Right lung (tissue), 5 donors: ENCODE data around the gene EN2. TPM values are rescaled to one million over a fixed set of nuclear protein-coding genes. Genes with fewer than 3 reads are reported as not detected.
"Not testable (repeated sequence)": the region's sequence is repeated elsewhere in the genome, so short reads cannot be mapped to it uniquely, and the experiment has no call there.

ENCODE experiments used
- DNase-seq, 2 donors: peaks; one replicate each; pipeline ENCODE4 v3.0.0-alpha.2; 2013
- polyA plus RNA-seq, 5 donors: library from polyadenylated mRNA; unstranded; fragments of 120-200 nt; gene quantifications; one replicate each; pipeline versions ENCODE4 v1.2.1 to v1.2.3, GENCODE V29; 2013; ENCODE audit warnings: inconsistent platforms in 1 of 5, low replicate concordance in 1 of 5; ENCODE audit not compliant: insufficient read length in 5 of 5, insufficient read depth in 1 of 5

EN2 gene
- polyA plus RNA-seq, 5 donors = not detected

DNA sequence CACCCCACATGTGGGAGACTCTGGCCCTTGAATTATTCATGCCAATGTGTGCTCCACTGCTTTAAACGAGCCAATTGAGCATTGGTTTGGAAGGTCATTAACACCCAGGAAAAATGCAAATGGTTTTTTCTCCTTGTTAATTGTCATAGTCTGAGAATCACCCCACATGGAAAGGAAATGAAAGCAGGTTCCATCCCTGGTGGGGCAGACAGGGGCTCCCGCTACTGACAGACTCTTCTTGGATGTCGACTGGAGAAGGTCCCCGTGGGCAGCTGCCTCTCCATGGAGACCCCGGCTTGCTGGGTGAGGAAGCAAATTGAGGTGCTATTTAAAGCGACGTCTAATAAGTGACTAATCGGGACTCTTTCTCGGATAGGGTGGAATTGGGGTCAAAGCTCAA is 32.0 kb upstream of the EN2 start:
- no peak for DNase-seq

DNA sequence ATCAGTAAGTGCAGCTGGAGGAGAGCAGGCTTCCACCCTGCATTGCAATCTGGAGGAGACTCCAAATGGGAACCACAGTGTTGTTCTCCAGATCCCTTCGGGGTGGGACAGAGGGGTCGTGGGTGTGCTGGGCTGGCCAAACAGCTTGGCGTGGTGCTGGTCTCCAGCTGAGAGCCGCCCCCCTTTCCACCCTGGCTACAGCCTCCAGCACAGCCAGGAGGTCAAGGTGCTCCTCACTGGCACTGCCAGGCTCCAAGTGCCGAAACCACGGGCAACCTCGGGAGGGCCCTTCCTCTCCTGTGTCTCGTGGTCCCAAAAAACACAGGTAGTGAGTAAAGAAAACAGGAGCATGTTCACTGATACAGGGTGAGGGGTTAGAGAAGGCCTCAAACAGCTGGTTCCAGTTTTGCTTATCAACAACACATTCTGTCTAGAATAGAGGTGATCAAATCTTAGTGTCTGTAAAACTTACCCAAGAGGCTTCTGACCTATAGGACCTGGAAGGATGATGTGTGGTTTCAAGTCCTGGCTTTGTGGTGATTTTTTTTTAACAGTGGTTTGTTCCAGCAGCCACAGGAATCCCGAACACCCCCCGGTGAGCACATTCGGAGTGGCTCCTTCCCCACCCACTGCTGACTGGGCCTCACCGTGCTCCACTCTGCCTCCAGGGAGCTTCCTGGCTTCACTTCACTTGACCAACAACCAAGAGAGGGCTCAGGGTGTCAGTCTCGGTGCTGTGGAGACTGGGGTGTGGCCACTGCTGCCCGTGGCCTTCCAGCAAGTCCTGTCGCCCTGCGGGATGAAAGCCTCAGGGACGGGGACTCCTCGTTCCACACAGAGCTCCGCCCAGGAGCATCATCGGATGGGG is 31.2 kb upstream of the EN2 start:
- DNase-seq = no peak

DNA sequence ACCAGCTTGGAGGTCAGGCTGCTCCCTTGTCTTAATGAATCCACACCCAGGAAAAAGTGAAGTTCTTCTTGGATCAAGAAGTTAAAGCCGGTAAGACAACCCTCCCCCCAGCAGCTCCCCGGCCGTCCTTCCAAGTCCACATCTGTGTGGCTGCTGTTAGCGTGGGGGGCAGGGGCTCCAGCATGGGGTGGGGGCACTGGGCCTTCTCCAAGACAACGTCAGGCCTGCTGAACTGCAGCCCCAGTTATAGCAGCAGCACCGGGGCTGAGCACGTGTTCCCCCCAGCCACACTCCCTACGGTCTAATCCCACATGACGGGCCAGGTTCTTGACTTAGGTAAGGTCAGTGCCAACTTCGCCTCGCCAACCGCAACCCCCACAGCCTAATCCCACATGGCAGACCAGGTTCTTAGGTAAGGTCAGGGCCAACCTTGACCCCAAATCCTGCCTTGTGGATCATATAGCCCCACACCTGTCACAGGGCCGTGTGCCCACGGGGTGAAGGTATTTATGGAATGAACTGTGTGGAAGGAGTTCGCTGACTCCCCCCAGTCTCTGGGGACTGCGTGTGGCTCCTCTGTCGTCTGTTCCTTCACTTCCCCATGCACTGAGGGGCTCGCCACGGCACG is 30.4 kb upstream of the EN2 start:
- DNase-seq = no peak

DNA sequence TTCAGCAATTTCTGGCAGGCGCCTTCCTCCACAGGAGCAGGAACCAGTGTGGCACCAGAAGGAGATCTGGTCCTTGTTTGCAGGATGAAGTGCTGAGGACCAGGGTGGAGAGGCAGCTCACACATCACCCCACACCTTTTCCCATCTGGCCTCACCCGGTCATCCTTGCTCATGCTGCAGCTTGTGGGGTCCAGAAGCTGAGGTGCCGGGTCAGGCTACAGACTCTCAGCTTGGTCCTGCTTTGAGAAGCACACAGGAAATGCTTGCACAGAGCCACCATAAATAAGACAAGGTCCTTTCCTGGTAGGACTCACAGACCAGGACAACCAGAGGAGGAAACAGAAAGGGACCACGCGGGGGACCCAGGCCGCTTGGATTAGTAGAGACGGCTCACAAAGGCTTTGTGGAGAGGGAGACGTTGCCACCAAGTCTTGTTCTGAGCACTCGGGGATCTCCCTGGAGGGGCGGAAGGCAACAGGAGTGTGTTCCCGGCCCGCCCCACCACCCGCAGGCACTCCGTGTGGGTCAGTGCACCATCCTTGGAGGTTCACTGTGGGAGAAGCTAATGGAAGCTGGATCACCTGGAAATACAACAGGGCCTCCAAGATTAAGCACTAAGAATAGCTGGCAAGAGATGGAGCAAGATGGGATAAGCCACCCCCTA is 29.6 kb upstream of the EN2 start:
- no peak for DNase-seq

DNA sequence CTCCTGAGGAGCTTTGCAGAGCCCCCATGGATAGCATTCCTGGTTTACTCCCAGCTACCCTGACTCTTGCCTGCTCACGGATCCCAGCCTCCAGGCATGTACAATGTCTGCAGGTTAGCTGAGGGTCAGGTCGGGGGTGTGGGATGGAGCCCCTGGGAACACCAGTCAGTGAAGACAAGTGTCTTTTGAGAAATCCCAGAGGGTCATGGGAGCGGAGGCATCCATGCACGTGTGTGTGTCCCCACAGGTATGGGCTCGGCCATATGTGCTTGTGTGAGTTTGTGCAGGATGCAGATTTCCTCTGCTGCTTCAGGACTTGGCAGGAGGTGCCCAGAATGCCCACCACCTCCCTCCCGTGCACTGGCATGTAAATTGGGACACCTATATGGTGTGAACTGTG is 28.3 kb upstream of the EN2 start:
- DNase-seq = no peak

DNA sequence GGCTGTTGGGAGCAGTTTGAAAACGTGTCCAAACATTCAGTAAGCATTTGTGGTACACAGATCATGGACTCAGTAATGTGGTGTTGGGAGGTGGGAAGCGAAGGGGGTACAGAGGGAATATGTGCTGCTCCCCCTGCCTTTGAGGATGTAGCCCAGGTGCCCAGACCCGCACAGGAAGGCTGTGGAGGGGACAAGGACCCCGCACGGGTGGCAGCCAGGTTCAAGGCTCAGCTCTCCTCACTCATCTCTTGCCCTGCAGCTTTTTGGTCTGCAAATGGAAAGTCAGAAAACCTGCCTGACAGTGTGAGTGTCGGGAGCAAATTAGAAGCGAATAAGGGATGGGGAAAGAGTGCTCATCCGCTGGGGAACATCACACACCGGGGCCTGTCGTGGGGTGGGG is 27.3 kb upstream of the EN2 start:
- no peak for DNase-seq

DNA sequence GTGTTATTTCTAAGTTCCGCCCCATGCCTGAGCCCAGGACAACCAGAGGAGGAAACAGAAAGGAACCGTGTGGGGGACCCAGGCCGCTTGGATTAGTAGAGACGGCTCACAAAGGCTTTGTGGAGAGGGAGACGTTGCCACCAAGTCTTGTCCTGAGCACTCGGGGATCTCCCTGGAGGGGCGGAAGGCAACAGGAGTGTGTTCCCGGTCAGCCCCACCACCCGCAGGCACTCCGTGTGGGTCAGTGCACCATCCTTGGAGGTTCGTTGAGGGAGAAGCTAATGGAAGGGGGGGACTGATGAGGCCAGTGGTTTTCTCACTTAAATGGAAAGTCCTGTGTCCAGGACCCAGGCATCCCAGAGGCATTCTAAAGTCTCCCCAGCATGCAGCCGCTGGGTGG is 26.7 kb upstream of the EN2 start:
- no peak for DNase-seq

DNA sequence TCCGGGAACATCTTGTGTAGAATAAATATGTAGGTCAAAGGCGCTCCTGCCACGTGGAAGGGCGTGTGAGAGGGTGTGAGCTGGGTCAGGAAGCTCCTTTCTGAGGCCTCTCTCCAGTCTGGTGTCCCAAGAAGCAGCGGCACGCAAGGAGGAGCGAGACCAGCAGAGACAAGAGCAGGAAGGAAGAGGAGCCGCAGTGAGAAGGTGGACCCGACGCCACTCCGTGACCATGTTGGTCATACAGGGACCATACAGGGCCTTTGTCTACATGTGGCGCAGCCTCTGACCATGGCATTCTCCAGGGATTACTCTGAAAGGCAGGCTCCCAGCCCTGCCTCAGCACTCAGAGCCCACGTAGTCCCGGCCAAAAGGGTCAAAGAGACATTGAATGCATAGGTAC is 26.2 kb upstream of the EN2 start:
- no peak for DNase-seq

DNA sequence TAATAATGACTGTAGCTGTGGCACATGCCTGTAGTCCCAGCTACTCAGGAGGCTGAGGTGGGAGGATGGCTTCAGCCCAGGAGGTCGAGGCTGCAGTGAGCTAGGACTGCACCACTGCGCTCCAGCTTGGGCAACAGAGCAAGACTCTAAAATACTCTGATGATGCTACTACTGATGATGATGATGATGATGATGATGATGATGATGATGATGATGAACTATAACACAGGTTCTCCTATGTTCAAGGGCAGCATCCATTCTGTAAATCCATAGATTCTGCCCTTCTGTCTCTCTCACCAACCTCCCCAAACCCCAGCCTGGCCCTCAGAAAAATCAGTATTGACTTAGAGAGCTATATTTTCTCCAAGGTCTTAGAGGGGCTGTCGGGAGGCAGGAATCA is 22.8 kb upstream of the EN2 start:
- no peak for DNase-seq

DNA sequence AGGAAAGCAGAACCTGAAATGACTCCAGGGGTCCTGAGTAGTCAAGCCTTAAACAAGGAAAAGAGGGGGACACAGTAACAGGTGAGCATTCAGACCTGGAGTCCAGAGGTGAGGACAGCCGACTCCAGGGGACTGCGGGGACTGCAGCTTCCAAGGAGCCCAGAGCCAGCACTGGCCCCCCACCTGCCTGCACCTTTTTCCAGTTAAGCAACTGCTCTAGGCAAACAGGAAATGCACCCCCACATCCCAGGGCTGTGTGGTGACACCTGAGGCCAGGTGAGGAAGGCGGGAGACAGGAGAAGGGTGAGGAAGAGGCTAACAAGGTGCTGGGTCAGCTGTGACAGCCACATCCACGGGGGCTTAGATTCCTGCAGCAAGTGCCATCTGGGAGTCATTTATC is 20.1 kb upstream of the EN2 start:
- no peak for DNase-seq

DNA sequence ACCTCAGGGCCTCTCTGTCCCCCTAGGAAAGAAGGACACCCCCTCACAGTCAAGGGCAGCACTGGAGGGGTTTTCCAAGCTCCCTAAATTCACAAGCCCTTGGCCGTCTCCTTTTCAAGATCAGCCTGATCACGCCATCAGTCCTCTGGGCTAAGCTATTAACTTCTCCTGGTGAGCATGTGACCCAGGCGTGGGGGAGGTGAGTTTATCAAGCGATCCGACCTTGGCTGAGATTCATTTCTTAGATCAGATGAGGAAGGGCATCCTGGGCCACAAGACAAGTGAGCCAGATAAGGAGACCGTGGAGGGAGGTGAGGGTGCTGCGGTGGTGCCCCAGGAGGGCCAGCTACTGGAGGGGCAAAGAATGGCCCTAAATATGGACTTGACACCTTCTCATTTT is 19.2 kb upstream of the EN2 start:
- DNase-seq = no peak

DNA sequence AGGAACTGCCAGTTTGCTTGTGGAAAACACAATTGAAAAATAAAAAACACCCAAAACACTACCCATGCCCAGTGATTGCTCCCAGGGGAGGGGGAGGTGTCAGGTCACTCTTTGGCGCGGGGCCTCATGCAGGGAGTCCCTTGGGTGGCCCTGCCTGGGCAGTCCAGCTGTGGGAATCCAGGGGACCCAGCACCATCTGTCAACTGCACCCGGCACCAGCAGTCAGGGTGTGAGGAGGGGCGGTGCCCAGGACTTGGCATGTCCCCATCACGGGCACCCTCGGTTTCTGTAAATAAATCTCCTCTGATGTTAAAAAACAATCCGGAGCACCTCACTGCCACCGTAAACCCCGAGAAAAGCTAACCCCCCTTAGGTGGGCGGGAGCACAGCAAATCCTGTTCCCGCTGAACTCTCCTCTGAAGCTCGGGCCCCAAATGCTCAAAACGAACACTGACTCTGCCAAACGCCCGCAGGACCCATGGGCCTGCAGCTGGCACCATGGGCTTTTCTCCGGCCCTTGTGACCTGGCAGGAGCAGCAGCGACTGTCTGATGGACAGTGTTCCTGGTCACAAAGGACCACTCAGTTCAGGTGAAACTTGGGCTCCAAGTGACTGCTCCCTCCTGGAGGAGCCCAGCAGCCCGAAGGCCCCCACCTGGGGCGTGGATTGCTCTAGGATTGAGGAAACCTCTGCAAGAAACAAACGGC is 18.5 kb upstream of the EN2 start:
- DNase-seq = no peak

DNA sequence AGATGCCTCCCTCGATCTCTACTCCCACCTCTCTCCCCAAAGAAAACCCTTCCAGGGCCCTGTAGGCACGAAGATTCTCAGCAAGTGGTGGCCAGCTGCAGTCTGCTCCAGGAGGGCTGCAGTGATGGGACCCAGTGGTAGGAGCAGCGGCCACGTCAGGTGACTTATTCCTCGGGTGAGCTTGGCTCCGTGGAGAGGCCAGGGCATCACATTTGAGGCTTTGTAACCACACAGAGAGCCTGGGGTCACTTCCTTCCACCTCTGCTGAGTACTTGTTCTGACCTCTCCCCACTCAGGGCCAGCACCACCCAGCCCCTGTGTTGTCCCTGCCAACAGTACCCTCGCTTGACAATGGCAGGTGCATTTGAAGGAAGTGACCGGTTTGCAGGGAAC is 17.9 kb upstream of the EN2 start:
- DNase-seq = no peak

DNA sequence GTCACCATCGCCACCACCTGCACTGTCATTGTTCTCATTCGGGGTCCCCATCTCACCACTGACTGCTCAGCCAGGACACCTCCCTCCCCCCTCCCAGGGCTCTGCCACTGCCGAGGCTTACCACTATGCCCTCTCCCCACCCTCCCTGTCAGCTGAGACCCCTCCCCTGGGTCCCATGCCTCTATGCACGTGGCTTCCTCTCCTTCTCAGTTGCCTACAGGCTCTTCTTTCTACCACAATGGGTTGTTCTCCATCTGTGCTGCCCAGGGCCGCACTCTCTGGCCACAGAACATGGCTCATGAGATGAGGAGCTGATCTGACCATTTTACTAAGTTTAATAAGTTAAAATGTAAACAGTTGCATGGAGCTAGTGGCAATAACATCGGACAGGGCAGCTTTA is 16.1 kb upstream of the EN2 start:
- no peak for DNase-seq

DNA sequence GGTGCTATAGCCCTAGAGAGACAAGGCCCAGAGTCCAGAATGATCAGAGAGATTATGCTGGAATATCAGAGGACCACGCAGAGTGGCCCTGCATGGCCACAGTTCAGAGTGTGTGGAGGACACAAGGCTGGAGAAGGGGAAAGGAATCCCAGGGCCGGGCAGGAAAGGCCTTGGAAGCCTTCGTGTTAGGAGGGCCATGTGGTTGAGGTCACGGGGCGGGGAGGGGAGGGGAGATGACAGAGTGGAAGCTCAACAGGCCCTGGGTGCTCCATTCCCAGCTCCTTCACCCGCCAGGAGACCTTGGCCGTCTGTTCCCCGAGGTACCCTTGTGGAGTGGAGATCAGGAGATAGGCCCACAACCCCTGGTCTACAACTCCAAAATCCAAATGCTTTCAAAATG is 13.2 kb upstream of the EN2 start:
- DNase-seq = no peak

DNA sequence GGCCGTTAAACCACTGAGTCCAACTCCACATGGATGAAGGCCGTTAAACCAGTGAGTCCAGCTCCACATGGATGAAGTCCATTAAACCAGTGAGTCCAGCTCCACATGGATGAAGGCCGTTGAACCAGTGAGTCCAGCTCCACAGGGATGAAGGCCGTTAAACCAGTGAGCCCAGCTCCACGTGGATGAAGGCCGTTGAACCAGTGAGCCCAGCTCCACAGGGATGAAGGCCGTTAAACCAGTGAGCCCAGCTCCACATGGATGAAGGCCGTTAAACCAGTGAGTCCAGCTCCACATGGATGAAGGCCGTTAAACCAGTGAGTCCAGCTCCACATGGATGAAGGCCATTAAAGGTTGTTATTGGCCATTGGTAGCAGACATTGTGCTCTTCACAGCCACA is 12.3 kb upstream of the EN2 start:
- not testable (repeated sequence) for DNase-seq

DNA sequence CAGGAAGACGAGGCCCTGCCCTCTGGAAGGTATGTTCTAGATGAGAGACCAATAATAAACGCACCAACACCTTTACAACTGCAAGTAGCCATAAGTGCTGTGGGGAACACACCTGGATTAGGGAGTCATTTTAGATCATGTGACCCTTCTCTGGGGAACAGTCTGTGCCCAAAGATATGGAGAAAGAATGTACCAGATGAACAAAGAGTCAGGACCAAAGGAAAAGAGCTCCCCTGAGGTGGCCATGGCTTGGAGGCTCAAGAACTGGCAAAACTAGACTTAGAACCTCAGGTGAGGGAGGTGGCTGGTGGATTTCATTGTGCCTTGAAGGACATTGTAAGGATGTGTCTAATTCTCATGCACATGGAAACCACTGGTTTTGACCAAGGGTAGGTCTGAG is 10.3 kb upstream of the EN2 start:
- DNase-seq = no peak

DNA sequence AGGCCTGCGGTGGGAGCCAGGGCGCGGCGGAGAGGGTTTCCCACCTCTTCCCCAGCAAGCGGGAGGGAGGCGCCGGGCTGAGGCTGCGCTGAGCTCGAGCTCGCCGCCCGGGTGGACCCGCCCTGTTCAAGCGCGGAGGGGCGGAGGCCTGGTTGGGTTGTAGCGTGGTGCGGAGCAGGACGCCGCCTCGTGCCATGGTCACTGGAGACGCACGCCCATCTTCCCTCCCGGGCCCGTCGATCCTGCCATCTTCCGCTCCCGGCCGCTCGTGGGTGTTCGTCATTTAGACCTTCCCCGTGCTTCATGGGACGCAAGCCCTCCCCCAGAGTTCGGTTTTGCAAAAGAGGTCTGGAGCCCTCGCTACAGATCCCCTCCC is 9.3 kb upstream of the EN2 start:
- DNase-seq = no peak

DNA sequence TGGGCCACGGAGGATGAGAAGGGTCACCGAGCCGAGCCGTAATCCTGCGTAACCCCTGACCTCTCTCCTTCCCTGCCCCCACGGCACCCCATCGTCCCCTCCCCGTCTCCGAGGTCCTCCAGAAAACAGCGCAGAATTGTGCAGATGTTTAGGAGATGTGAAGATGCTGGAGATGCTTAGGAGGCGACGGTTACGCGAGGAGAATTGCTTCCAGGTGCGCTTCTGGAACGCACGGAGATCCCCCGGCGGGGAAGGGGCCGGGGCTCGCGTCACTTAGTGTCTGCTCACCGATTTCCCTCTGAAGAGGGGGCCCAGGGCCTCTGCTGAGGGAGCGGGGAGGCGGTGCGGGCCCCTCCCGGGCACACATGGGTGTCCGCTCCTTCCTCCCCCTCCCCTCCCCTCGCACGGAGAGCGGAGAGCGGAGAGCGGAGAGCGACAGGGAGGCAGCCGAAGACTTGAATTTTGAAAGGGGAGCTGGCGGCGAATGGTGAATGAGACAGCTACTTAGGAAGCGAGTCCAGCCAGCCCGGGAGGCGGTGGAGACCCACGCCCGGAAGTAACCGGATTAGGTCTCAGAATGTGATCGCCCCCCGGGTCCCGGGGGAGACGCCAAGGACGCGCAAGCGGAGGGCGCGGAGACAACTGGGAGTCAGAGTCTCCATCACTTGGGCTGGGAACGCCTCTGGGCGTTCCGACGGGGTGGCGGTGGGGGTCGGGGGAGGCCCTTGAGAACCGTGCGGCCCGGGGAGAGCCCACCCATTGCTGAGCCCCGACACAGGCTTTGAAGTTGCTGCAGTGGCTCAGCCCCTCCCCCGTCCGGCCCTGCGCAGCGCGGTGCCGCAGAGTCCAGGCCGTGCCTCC is 8.7 kb upstream of the EN2 start:
- DNase-seq = no peak

DNA sequence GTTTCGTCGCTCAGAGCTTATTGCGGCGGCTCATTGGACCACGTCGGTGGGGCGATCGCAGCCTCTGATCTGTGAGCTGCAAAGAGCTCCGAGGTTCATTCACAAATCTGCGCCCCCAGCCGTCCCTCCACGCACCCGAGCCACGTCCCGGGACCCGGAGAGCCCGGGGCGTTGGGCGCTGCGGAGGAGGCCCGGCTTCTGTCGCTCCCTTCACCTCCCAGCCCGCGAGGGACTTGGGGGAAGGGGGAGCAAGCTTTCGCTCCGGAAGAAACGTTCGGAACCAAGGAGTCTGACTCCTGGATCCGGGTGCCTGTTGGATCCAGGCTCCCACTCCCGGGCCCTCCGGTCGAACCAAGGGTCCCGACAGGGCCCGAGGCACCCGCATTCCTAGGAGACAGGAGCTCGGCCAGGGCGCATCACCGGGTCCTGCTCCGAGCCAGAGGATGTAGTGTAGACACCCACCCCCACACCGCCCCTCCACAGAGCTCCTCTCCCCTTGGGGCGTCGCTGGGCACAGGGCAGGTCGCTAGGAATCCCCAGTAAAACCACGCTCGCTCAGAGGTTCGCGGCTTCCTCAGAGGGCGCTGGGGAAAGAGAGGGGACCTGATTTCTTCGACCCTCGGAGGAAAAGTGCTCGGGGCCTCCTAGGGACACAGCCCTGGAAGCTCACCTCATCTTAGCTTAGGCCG is 7.9 kb upstream of the EN2 start:
- DNase-seq = no peak

DNA sequence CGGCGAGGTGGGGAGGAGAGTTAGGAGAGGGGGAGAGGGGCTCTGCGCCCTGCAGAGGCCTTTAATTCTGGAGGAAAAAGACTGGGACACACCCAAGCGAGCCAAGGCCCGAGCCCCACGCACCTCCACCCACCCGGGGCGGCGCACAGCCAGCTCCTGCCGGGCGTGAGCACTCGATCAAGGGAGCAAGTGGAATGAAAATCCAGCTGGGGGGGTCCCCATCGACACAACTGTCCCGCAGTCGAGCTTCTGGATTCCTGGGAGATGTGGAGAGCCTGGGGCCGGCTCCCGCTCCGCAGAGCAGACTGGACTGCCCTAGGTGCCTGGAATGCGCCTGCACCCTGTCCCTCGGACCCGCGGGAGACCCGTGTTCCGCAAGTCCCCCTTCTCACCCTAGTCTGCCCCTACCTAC is 7.4 kb upstream of the EN2 start:
- DNase-seq = no peak
